Body of pancreas (tissue), 4 donors: ENCODE results near the gene ALG13. TPM values are rescaled to one million over a fixed set of nuclear protein-coding genes. Genes with fewer than 3 reads are reported as not detected.
A peak's percentile ranks its signal among the peaks of the same experiment; 100 is the strongest.

Source experiments
- ATAC-seq: fragments of 150-250 bp; one replicate; pipeline ENCODE4 v1.9.1; 2016
- DNase-seq, 4 donors: peaks; one replicate each; pipeline ENCODE4 v3.0.0-alpha.2; 2019
- H3K27ac ChIP-seq, 4 donors: fragments of 200-600 bp; sonication (generic); 1 replicate in 3 of 4; 2 replicates in 1 of 4; pipeline versions ENCODE4 v1.5.1 to v1.6.1; 2016 to 2019; ENCODE audit warnings: mild to moderate bottlenecking in 1 of 4, mixed read lengths in 1 of 4, moderate library complexity in 1 of 4
- H3K27me3 ChIP-seq, 2 donors: fragments of 200-600 bp; sonication (generic); one replicate each; pipeline ENCODE4 v1.6.0; 2016; ENCODE audit warnings: mild to moderate bottlenecking in 1 of 2
- H3K36me3 ChIP-seq, 2 donors: fragments of 200-600 bp; sonication (generic); replicated peaks in 1 of 2; 2 replicates each; pipeline ENCODE4 v1.5.1; 2016; ENCODE audit warnings: low read depth in 2 of 2; ENCODE audit not compliant: insufficient read depth in 1 of 2
- H3K4me1 ChIP-seq: fragments of 200-600 bp; sonication (generic); one replicate; pipeline ENCODE4 v1.6.0; 2016
- H3K4me3 ChIP-seq, 2 donors: fragments of 200-600 bp; sonication (generic); 1 replicate in 1 of 2; 2 replicates in 1 of 2; pipeline ENCODE4 v1.5.1; 2016 to 2019
- H3K9me3 ChIP-seq, 3 donors: fragments of 200-600 bp; sonication (generic); 1 replicate in 2 of 3; 2 replicates in 1 of 3; pipeline ENCODE4 v1.5.1; 2016
- CTCF ChIP-seq, 7 experiments: fragments of 450-650 bp in 4 of 7; fragments of 200-600 bp in 3 of 7; sonication (generic) in 3 of 7; IDR thresholded peaks; one replicate each; pipeline ENCODE4 v1.5.1; 2016 to 2019; ENCODE audit warnings: antibody characterized with exemption in 7 of 7
- POLR2A ChIP-seq, 3 donors: fragments of 450-650 bp; IDR thresholded peaks; one replicate each; pipeline ENCODE4 v1.6.1; 2016; ENCODE audit warnings: antibody characterized with exemption in 3 of 3, mild to moderate bottlenecking in 2 of 3
- WGBS, 2 donors: methylation state at CpG; one replicate each; pipeline ENCODE4 v1.1.5; 2017; 5-methylcytosine and 5-hydroxymethylcytosine counted together
- intact Hi-C: fragments of 100-400 bp; cut with DNase I; formaldehyde crosslinking; loops from one replicate; pipeline ENCODE4 v1.15.1; 2023
- total RNA-seq, 2 donors: library from RNA; depleted of rRNA; stranded (reverse); fragments of >200 nt; gene quantifications; one replicate each; pipeline ENCODE4 v1.1.0, GENCODE V29; 2016

The ALG13 gene
- total RNA-seq, 2 donors from 2014 or later: 49.8 to 108 TPM

- no peak for DNase-seq
- no peak overlapping the region for H3K4me3 ChIP-seq
- TF ChIP-seq POLR2A (IDR thresholded peaks at IDR 0.05) (no peak), CTCF (IDR thresholded peaks at IDR 0.05) (peak in 5 of 7 experiments; percentile 18 to 40 (median 26))
- WGBS, 2 donors: 55 to 77% methylated on average over 4 to 5 of the region's 5 CpGs
- H3K27me3 ChIP-seq: no peaks in the 10 kb centered on the region
- no peak for ATAC-seq
- H3K27ac ChIP-seq: no peak overlapping the region
- H3K36me3 ChIP-seq: no peaks in the 10 kb centered on the region
- H3K4me1 ChIP-seq: no peaks in the 10 kb centered on the region
- no peaks in the 10 kb centered on the region for H3K9me3 ChIP-seq
- intact Hi-C loops: no loop called here
Observed at GRCh38 chrX:111719426-111720210, 38.6 kb downstream of the ALG13 start.

DNA sequence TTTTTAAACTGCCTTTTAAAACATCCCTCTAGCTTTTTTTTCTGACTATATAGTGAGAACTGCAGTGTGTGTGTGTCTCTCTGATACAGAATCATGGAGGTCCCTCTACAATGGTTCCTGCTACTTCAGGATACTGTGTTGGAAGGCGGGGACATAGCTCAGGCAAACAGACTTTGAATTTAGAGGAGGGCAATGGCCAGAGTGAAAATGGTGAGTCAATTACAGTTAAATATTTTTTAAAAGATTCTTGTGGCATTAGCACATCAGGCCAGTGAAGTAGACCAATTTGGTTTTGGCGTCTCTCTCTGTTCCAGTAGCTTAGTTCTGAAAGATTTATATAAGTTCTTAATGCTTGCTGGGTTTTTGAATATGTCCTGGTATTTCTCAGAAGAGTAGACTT is 47.1 kb downstream of the ALG13 start:
- WGBS, 2 donors: 91 to 100% methylated on average over 2 of the region's 2 CpGs
- Histone ChIP-seq H3K27me3 (no peaks in the 10 kb centered on the region), H3K9me3 (no peaks in the 10 kb centered on the region), H3K4me3 (no peak overlapping the region), H3K4me1 (no peaks in the 10 kb centered on the region), H3K27ac (no peak overlapping the region), H3K36me3 (no peaks in the 10 kb centered on the region)
- TF ChIP-seq CTCF (IDR thresholded peaks at IDR 0.05) (no peak), POLR2A (IDR thresholded peaks at IDR 0.05) (no peak)
- intact Hi-C loops: no loop called here
- no peak for DNase-seq
- ATAC-seq: no peak

DNA sequence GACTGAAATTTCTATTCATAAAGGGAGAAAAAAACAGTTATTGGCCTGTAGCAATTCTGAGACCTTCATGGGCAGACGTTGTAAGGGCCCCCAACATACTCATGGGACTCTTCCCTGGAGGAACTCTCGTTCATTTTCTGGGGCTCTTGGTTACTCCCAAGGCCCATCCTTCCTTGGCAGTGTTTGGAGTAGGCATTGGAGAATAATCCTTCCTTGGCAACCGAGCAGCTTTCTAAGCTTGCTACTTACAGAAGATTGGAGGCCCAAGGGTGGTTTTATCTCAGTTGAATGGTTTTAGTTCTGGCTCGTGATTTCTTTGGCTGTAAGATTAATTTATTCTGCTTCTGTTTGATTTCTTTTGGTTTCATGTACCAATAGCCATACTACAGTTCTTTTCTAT is 50.4 kb downstream of the ALG13 start:
- no peak overlapping the region for H3K27ac ChIP-seq
- no peak for ATAC-seq
- no peak for TF ChIP-seq POLR2A (IDR thresholded peaks at IDR 0.05)
- TF ChIP-seq CTCF (IDR thresholded peaks at IDR 0.05): no peak
- no peaks in the 10 kb centered on the region for H3K4me1 ChIP-seq
- DNase-seq: no peak
- H3K9me3 ChIP-seq: no peaks in the 10 kb centered on the region
- 92 to 93% methylated on average over 4 of the region's 4 CpGs for WGBS, 2 donors
- no peak overlapping the region for H3K4me3 ChIP-seq
- intact Hi-C loops: no loop called here
- no peaks in the 10 kb centered on the region for H3K27me3 ChIP-seq
- no peaks in the 10 kb centered on the region for H3K36me3 ChIP-seq

DNA sequence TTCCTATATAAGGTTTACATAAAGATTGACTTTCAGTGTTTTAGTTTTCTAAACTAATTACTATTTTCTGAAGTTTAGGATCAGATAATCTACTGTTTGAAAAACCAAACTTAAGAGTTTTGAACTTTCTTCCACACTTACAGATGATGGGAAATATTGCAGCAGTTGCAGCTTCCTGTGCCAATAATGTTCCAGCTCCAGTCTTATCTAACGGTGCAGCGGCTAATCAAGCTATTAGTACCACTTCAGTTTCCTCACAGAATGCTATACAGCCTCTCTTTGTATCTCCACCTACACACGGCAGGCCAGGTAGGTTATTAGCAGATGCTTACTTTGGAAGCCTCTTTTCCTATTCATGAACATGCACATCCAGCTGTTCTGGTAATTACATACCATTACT is 55.6 kb downstream of the ALG13 start:
- no peaks in the 10 kb centered on the region for H3K9me3 ChIP-seq
- H3K4me3 ChIP-seq: no peak overlapping the region
- H3K4me1 ChIP-seq: no peaks in the 10 kb centered on the region
- WGBS, 2 donors: 17 to 28% methylated on average over 3 of the region's 3 CpGs
- intact Hi-C loops: no loop called here
- no peaks in the 10 kb centered on the region for H3K36me3 ChIP-seq
- H3K27me3 ChIP-seq: no peaks in the 10 kb centered on the region
- no peak overlapping the region for H3K27ac ChIP-seq
- DNase-seq: peak; percentile 11 to 57 (median 14)
- ATAC-seq: no peak
- no peak for TF ChIP-seq POLR2A (IDR thresholded peaks at IDR 0.05)
- no peak for TF ChIP-seq CTCF (IDR thresholded peaks at IDR 0.05)

DNA sequence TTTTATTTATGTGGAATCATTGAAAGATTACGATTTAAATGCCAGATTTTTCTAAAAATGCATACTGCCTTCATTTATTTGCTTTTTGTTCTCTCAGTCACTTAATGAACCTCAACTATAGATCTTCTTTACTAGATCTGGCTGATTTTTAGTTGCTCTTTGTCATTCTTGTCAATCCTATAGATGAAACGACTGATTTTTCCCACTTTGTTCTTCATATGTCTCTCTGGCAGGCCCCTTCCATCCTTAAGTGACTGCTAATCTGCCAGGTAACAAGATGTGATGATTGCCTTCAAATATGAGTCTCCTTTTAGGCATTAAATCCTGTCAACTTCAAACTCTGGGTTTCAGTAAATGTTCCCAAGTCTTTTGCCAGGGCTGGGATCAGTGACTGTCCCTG is 61.0 kb downstream of the ALG13 start:
- no peak for DNase-seq
- no peak for ATAC-seq
- H3K27ac ChIP-seq: no peak overlapping the region
- WGBS, 2 donors: 91 to 94% methylated on average over 2 of the region's 2 CpGs
- TF ChIP-seq CTCF (IDR thresholded peaks at IDR 0.05) (no peak), POLR2A (IDR thresholded peaks at IDR 0.05) (no peak)
- H3K27me3 ChIP-seq: no peaks in the 10 kb centered on the region
- intact Hi-C loops: no loop called here
- H3K4me3 ChIP-seq: no peak overlapping the region
- no peaks in the 10 kb centered on the region for H3K4me1 ChIP-seq
- H3K9me3 ChIP-seq: no peaks in the 10 kb centered on the region
- H3K36me3 ChIP-seq: no peaks in the 10 kb centered on the region
